Measurements from ENCODE around the gene HEXIM1. TPM values are rescaled to one million over a fixed set of nuclear protein-coding genes. Genes with fewer than 3 reads are reported as not detected.

The HEXIM1 gene
- total RNA-seq, 2 experiments from 2014 or later = 50.5 to 50.9 TPM

DNA sequence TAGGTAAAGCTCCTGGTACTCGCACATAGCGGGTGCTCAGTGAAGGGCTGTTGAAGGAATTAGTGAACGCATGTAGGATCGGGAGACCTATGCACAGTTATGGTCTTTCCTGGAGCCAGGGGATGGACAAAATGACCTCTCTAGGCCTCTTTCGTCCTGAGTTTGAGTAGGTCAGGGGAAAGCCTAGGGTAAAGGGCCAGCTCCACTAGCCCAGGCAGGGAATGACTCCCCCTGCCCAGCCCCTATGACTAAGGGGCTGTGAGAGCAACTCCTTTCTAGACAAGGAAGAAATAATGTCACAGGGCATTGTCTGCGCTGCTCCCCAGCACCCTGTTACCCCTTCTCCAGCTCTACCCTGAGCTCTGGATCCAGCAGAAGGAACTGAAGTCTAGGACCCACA lies 48.8 kb downstream of the HEXIM1 start:
- TF ChIP-seq, protein P1, sequence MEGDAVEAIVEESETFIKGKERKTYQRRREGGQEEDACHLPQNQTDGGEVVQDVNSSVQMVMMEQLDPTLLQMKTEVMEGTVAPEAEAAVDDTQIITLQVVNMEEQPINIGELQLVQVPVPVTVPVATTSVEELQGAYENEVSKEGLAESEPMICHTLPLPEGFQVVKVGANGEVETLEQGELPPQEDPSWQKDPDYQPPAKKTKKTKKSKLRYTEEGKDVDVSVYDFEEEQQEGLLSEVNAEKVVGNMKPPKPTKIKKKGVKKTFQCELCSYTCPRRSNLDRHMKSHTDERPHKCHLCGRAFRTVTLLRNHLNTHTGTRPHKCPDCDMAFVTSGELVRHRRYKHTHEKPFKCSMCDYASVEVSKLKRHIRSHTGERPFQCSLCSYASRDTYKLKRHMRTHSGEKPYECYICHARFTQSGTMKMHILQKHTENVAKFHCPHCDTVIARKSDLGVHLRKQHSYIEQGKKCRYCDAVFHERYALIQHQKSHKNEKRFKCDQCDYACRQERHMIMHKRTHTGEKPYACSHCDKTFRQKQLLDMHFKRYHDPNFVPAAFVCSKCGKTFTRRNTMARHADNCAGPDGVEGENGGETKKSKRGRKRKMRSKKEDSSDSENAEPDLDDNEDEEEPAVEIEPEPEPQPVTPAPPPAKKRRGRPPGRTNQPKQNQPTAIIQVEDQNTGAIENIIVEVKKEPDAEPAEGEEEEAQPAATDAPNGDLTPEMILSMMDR (IDR thresholded peaks at IDR 0.05) = no peak
- CTCF ChIA-PET = interaction anchor here (0.5 to 6.4 kb wide), 21 partner anchors 9 to 149 kb away, joined by 3 to 79 read pairs (median 4); partner anchors contain the start of genes ACBD4, HEXIM1, HEXIM2 and PLCD3
- no peaks in the 10 kb centered on the region for H3K36me3 ChIP-seq (ENCODE audit: insufficient read depth, low read length)
- H3K9me3 ChIP-seq (ENCODE audit: control insufficient read depth in 1 of 2, insufficient read depth in 1 of 2, low read length in 2 of 2) = no peaks in the 10 kb centered on the region
- POLR2A ChIA-PET = interaction anchor here (0.7 to 2.3 kb wide), 9 partner anchors 24 to 121 kb away, joined by 3 to 42 read pairs (median 5); partner anchors contain the start of genes ACBD4, HEXIM1 and HEXIM2
- Mint-ChIP-seq H3K27ac (no peak overlapping the region), H3K36me3 (ENCODE audit: low read depth) (no peaks in the 10 kb centered on the region), H3K4me3 (no peak overlapping the region), H3K9me3 (no peaks in the 10 kb centered on the region), H3K4me1 (ENCODE audit: low read depth) (peaks cover 3% of the 10 kb centered on the region), H3K27me3 (no peaks in the 10 kb centered on the region)
- intact Hi-C loops (cut with DNase I, micrococcal nuclease) = loop anchor here (1.0 to 10.0 kb wide), 6 partner anchors 35 to 420 kb away; partner anchors contain the start of genes ACBD4 (in 2 of the 2), GFAP (in 1 of the 2), HEXIM1 (in 1 of the 2) and HEXIM2 (in 1 of the 2)
- H3K27ac ChIP-seq (ENCODE audit: low read depth in 1 of 2, low read length in 2 of 2) = no peak overlapping the region
- DNase-seq = no peak
- H3K27me3 ChIP-seq (ENCODE audit: control insufficient read depth in 1 of 2, insufficient read depth in 2 of 2, low read length in 2 of 2) = no peaks in the 10 kb centered on the region
- peaks cover 8% of the 10 kb centered on the region for H3K4me1 ChIP-seq (ENCODE audit: insufficient read depth, low read length)
- no peak overlapping the region for H3K4me3 ChIP-seq (ENCODE audit: low read length)
- no peak for ATAC-seq (ENCODE audit: poor library complexity)

DNA sequence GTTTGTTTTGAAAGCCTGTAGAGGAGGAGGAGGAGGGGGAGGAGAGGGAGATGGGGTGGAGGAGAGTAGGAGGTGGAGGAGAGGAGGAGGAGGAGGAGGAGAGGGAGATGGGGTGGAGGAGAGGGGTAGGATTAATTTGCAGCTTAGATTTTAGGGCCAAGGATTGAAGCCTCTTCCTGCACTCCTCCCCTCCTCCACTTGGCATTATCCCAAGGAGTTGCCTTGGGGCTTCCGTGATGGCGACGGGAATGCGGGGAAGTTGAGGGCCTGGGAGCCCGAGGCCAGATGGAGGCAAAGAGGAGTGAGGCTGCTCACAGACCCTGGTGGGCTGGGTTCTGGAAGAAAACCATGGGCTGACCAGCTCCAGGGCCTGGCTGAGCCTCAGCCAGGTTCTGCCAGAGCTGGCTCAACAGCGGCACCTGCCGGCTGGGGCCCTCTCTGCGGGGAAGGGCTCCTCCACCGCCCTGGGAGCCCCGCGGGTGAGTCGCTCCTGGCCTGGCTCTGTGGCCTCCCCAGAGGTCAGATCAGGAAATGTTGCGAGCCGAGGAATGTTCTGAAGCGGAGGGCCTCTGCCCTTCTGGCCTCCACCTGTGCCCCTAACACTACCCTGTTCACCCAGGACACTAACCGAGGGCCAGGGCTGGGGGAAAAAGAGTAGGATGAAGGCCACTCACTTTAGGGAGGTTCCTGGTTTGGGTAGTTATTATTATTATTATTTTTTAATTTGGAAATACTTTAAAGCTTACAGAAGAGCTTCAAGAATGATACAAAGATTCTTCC lies 49.5 kb downstream of the HEXIM1 start:
- intact Hi-C loops (cut with DNase I, micrococcal nuclease) = loop anchor here (1.0 to 10.0 kb wide), 6 partner anchors 35 to 420 kb away; partner anchors contain the start of genes ACBD4 (in 2 of the 2), GFAP (in 1 of the 2), HEXIM1 (in 1 of the 2) and HEXIM2 (in 1 of the 2)
- Histone ChIP-seq H3K4me3 (ENCODE audit: low read length) (no peak overlapping the region), H3K4me1 (ENCODE audit: insufficient read depth, low read length) (peaks cover 8% of the 10 kb centered on the region), H3K9me3 (ENCODE audit: control insufficient read depth in 1 of 2, insufficient read depth in 1 of 2, low read length in 2 of 2) (no peaks in the 10 kb centered on the region), H3K36me3 (ENCODE audit: insufficient read depth, low read length) (no peaks in the 10 kb centered on the region), H3K27me3 (ENCODE audit: control insufficient read depth in 1 of 2, insufficient read depth in 2 of 2, low read length in 2 of 2) (no peaks in the 10 kb centered on the region), H3K27ac (ENCODE audit: low read depth in 1 of 2, low read length in 2 of 2) (no peak overlapping the region)
- ChIA-PET CTCF (interaction anchor here (0.5 to 6.4 kb wide), 21 partner anchors 9 to 150 kb away, joined by 3 to 79 read pairs (median 4); partner anchors contain the start of genes ACBD4, HEXIM1, HEXIM2 and PLCD3), POLR2A (interaction anchor here (0.7 to 2.3 kb wide), 9 partner anchors 25 to 120 kb away, joined by 3 to 42 read pairs (median 5); partner anchors contain the start of genes ACBD4, HEXIM1 and HEXIM2)
- DNase-seq (peak; percentile 72 to 91 (median 84)), ATAC-seq (ENCODE audit: poor library complexity) (peak; percentile 100)
- H3K27ac Mint-ChIP-seq = no peak overlapping the region
- H3K4me3 Mint-ChIP-seq = no peak overlapping the region
- no peaks in the 10 kb centered on the region for H3K36me3 Mint-ChIP-seq (ENCODE audit: low read depth)
- TF ChIP-seq, protein P1 (IDR thresholded peaks at IDR 0.05) = peak; percentile 92
- peaks cover 3% of the 10 kb centered on the region for H3K4me1 Mint-ChIP-seq (ENCODE audit: low read depth)
- no peaks in the 10 kb centered on the region for H3K27me3 Mint-ChIP-seq
- no peaks in the 10 kb centered on the region for H3K9me3 Mint-ChIP-seq

DNA sequence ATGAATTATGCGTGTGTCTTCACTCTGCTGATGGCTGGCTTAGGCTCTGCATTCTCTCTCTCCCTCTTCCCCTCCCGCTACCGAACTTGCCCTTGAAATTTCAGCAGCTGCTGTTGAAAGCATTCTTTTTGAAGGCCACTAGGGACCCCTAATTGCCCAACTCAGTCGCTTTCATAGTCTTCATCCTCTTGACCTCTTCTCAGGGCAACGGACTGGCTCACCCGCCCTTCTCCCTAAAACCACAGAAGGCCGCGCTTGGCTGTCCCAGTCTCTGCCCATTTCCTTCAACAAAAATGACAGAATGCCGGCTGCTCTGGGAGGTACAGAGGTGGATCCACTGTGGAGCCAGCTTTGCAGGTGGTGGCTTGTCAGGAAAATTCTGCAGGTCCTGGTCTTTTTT lies 52.4 kb downstream of the HEXIM1 start:
- Histone ChIP-seq H3K4me3 (ENCODE audit: low read length) (no peak overlapping the region), H3K27ac (ENCODE audit: low read depth in 1 of 2, low read length in 2 of 2) (no peak overlapping the region), H3K4me1 (ENCODE audit: insufficient read depth, low read length) (peaks cover 8% of the 10 kb centered on the region), H3K36me3 (ENCODE audit: insufficient read depth, low read length) (no peaks in the 10 kb centered on the region), H3K27me3 (ENCODE audit: control insufficient read depth in 1 of 2, insufficient read depth in 2 of 2, low read length in 2 of 2) (no peaks in the 10 kb centered on the region), H3K9me3 (ENCODE audit: control insufficient read depth in 1 of 2, insufficient read depth in 1 of 2, low read length in 2 of 2) (no peaks in the 10 kb centered on the region)
- CTCF ChIA-PET = interaction anchor here (1.4 to 6.4 kb wide), 3 partner anchors 49 to 65 kb away, joined by 3 to 79 read pairs (median 21); partner anchors contain the start of genes ACBD4 and HEXIM1
- Mint-ChIP-seq H3K4me3 (no peak overlapping the region), H3K9me3 (no peaks in the 10 kb centered on the region), H3K4me1 (ENCODE audit: low read depth) (peaks cover 3% of the 10 kb centered on the region), H3K36me3 (ENCODE audit: low read depth) (peaks cover 5% of the 10 kb centered on the region), H3K27me3 (no peaks in the 10 kb centered on the region), H3K27ac (no peak overlapping the region)
- no peak for DNase-seq
- POLR2A ChIA-PET = interaction anchor here (1.6 kb wide), 1 partner anchor 52 kb away, joined by 7 read pairs; the partner anchor contains the start of gene HEXIM1
- intact Hi-C loops (cut with DNase I, micrococcal nuclease) = no loop called here
- no peak for ATAC-seq (ENCODE audit: poor library complexity)
- TF ChIP-seq, protein P1 (IDR thresholded peaks at IDR 0.05) = no peak

Data from CD4-positive, alpha-beta T cell (primary cell).